Breast epithelium (tissue), 3 donors: ENCODE measurements around the gene NAALADL2.

ENCODE experiments used
- CTCF ChIP-seq, 3 donors: fragments of 450-650 bp; IDR thresholded peaks; one replicate each; pipeline ENCODE4 v1.5.1; 2016 to 2017; ENCODE audit warnings: antibody characterized with exemption in 3 of 3, mild to moderate bottlenecking in 3 of 3, moderate library complexity in 3 of 3
- POLR2A ChIP-seq: fragments of 450-650 bp; IDR thresholded peaks from one replicate; pipeline ENCODE4 v1.6.1; 2016; ENCODE audit warnings: antibody characterized with exemption, mild to moderate bottlenecking, moderate library complexity
- POLR2AphosphoS5 ChIP-seq, 3 donors: sonication (generic); formaldehyde crosslinking; IDR thresholded peaks; one replicate each; pipeline ENCODE4 v1.6.1; 2017; ENCODE audit warnings: antibody characterized with exemption in 3 of 3

GRCh38 chr3:175495331-175495730, 636.2 kb downstream of the NAALADL2 start:
- TF ChIP-seq CTCF (IDR thresholded peaks at IDR 0.05) (no peak), POLR2AphosphoS5 (IDR thresholded peaks at IDR 0.05) (no peak), POLR2A (no peak)
